ENCODE data around the gene INSYN1. TPM values are rescaled to one million over a fixed set of nuclear protein-coding genes. Genes with fewer than 3 reads are reported as not detected.
A peak's percentile ranks its signal among the peaks of the same experiment; 100 is the strongest.

The INSYN1 gene
- 1 to 10 TPM; 1.3 to 3.6 TPM for total RNA-seq

GRCh38 chr15:73753250-73754130 lies at the start of gene INSYN1:
INSYN1 (minus strand) TSS chr15:73753351; CDS start chr15:73751130, 2,221 bp downstream.
- Histone ChIP-seq H3K27ac (no peak within 1 kb of the TSS), H3K27me3 (peaks cover 0 to 8% of the 10 kb centered on the region in 2 donors), H3K36me3 (replicated peaks in 1 of 2; ENCODE audit: insufficient read depth in 1 of 2, low read depth in 2 of 2) (no peaks in the 10 kb centered on the region), H3K4me3 (peak within 1 kb of the TSS; percentile 7 to 30), H3K4me1 (peaks cover 9% of the 10 kb centered on the region), H3K9me3 (no peaks in the 10 kb centered on the region)
- peak; percentile 31 to 52 (median 36) for DNase-seq
- 13 to 33% methylated on average over 16 to 40 of the region's 44 CpGs for WGBS, 2 donors
- intact Hi-C loops (cut with DNase I) = no loop called here
- TF ChIP-seq POLR2A (IDR thresholded peaks at IDR 0.05) (no peak), CTCF (IDR thresholded peaks at IDR 0.05) (no peak)
- peak; percentile 51 for ATAC-seq

GRCh38 chr15:73802431-73803041 lies 49.4 kb upstream of the INSYN1 start:
- intact Hi-C loops (cut with DNase I) = no loop called here
- Histone ChIP-seq H3K4me3 (no peak overlapping the region), H3K9me3 (no peaks in the 10 kb centered on the region), H3K27ac (no peak overlapping the region), H3K36me3 (replicated peaks in 1 of 2; ENCODE audit: insufficient read depth in 1 of 2, low read depth in 2 of 2) (no peaks in the 10 kb centered on the region), H3K4me1 (no peaks in the 10 kb centered on the region), H3K27me3 (no peaks in the 10 kb centered on the region)
- WGBS, 2 donors = 48 to 53% methylated on average over 6 of the region's 6 CpGs
- no peak for ATAC-seq
- no peak for DNase-seq
- TF ChIP-seq CTCF (IDR thresholded peaks at IDR 0.05) (no peak), POLR2A (IDR thresholded peaks at IDR 0.05) (no peak)

- intact Hi-C loops (cut with DNase I) = no loop called here
- Histone ChIP-seq H3K36me3 (replicated peaks in 1 of 2; ENCODE audit: insufficient read depth in 1 of 2, low read depth in 2 of 2) (no peaks in the 10 kb centered on the region), H3K27ac (no peak overlapping the region), H3K9me3 (no peaks in the 10 kb centered on the region), H3K4me3 (no peak overlapping the region), H3K27me3 (no peaks in the 10 kb centered on the region), H3K4me1 (no peaks in the 10 kb centered on the region)
- 66 to 81% methylated on average over 11 of the region's 11 CpGs for WGBS, 2 donors
- ATAC-seq (no peak), DNase-seq (no peak)
- no peak for TF ChIP-seq POLR2A (IDR thresholded peaks at IDR 0.05)
- TF ChIP-seq CTCF (IDR thresholded peaks at IDR 0.05) = no peak
Observed at GRCh38 chr15:73800662-73801345, 47.7 kb upstream of the INSYN1 start.

DNA sequence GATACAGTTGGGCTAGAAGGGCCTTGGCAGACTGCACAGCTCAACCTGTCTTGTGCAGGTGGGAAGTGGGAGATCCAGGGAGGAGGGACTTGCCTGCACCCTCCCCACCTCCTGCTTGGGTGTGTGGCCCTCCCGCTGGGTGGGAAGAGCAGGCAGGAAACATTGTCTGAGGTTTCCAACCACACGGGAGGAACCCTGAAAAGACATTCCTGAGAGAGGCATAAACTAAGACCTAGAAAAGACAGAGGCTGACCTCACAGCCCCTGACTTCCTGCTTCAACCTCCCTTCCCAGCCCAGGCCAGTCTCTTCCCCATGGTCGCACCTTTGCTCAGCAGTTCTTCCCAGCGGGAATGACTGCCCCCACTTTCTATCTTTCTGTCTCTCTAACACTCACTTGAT lies 46.3 kb upstream of the INSYN1 start:
- H3K4me1 ChIP-seq = no peaks in the 10 kb centered on the region
- H3K27me3 ChIP-seq = no peaks in the 10 kb centered on the region
- 64 to 79% methylated on average over 4 of the region's 4 CpGs for WGBS, 2 donors
- H3K4me3 ChIP-seq = no peak overlapping the region
- intact Hi-C loops (cut with DNase I) = no loop called here
- no peaks in the 10 kb centered on the region for H3K9me3 ChIP-seq
- H3K36me3 ChIP-seq (replicated peaks in 1 of 2; ENCODE audit: insufficient read depth in 1 of 2, low read depth in 2 of 2) = no peaks in the 10 kb centered on the region
- TF ChIP-seq CTCF (IDR thresholded peaks at IDR 0.05) (no peak), POLR2A (IDR thresholded peaks at IDR 0.05) (no peak)
- ATAC-seq = no peak
- DNase-seq = no peak
- no peak overlapping the region for H3K27ac ChIP-seq
